ENCODE results near the gene CBLC.

CBLC gene

GRCh38 chr19:44777715-44778347 lies at the start of gene CBLC:
Gene CBLC, plus strand, starts transcription at chr19:44777890. Its CDS starts 42 bp downstream, at chr19:44777932.
- in situ Hi-C loops (cut with HindIII; ENCODE audit: low sequenced_read_pairs): no loop called here

- in situ Hi-C loops (cut with HindIII; ENCODE audit: low sequenced_read_pairs): loop anchor here (10.0 kb wide), 1 partner anchor 77 kb away; the partner anchor contains the start of gene BCAM
These were observed 49.5 kb upstream of the CBLC start for GRCh38 chr19:44728178-44728577.

GRCh38 chr19:44729516-44730033 lies 48.1 kb upstream of the CBLC start:
- in situ Hi-C loops (cut with HindIII; ENCODE audit: low sequenced_read_pairs): loop anchor here (10.0 kb wide), 1 partner anchor 75 kb away; the partner anchor contains the start of gene BCAM

- in situ Hi-C loops (cut with HindIII; ENCODE audit: low sequenced_read_pairs): no loop called here
These were observed 46.6 kb upstream of the CBLC start for GRCh38 chr19:44731081-44731480.

- in situ Hi-C loops (cut with HindIII; ENCODE audit: low sequenced_read_pairs): no loop called here
These were observed 46.1 kb upstream of the CBLC start for GRCh38 chr19:44731622-44732021.

- in situ Hi-C loops (cut with HindIII; ENCODE audit: low sequenced_read_pairs): no loop called here
These were observed 45.3 kb upstream of the CBLC start for GRCh38 chr19:44732235-44733014.

- in situ Hi-C loops (cut with HindIII; ENCODE audit: low sequenced_read_pairs): no loop called here
These were observed 43.3 kb upstream of the CBLC start for GRCh38 chr19:44734357-44734756.

- in situ Hi-C loops (cut with HindIII; ENCODE audit: low sequenced_read_pairs): no loop called here
These were observed 42.7 kb upstream of the CBLC start for GRCh38 chr19:44735011-44735410.

- in situ Hi-C loops (cut with HindIII; ENCODE audit: low sequenced_read_pairs): no loop called here
These were observed 40.2 kb upstream of the CBLC start for GRCh38 chr19:44737238-44738071.

GRCh38 chr19:44738136-44738535 lies 39.6 kb upstream of the CBLC start:
- in situ Hi-C loops (cut with HindIII; ENCODE audit: low sequenced_read_pairs): no loop called here

- in situ Hi-C loops (cut with HindIII; ENCODE audit: low sequenced_read_pairs): no loop called here
These were observed 38.8 kb upstream of the CBLC start for GRCh38 chr19:44738603-44739558.

- in situ Hi-C loops (cut with HindIII; ENCODE audit: low sequenced_read_pairs): no loop called here
These were observed 37.3 kb upstream of the CBLC start for GRCh38 chr19:44740351-44740824.

- in situ Hi-C loops (cut with HindIII; ENCODE audit: low sequenced_read_pairs): no loop called here
These were observed 36.4 kb upstream of the CBLC start for GRCh38 chr19:44741258-44741731.

GRCh38 chr19:44741841-44742329 lies 35.8 kb upstream of the CBLC start:
- in situ Hi-C loops (cut with HindIII; ENCODE audit: low sequenced_read_pairs): no loop called here

GRCh38 chr19:44742330-44743061 lies 35.2 kb upstream of the CBLC start:
- in situ Hi-C loops (cut with HindIII; ENCODE audit: low sequenced_read_pairs): no loop called here

GRCh38 chr19:44744871-44745332 lies 32.8 kb upstream of the CBLC start:
- in situ Hi-C loops (cut with HindIII; ENCODE audit: low sequenced_read_pairs): no loop called here

- in situ Hi-C loops (cut with HindIII; ENCODE audit: low sequenced_read_pairs): no loop called here
These were observed 32.3 kb upstream of the CBLC start for GRCh38 chr19:44745341-44745831.

- in situ Hi-C loops (cut with HindIII; ENCODE audit: low sequenced_read_pairs): no loop called here
These were observed 31.6 kb upstream of the CBLC start for GRCh38 chr19:44745887-44746600.
